Cardiac muscle cell (in vitro differentiated cells and primary cell): ENCODE results near the gene PDE8A. TPM values are rescaled to one million over a fixed set of nuclear protein-coding genes. Genes with fewer than 3 reads are reported as not detected.
A peak's percentile ranks its signal among the peaks of the same experiment; 100 is the strongest.

Experiments
- DNase-seq, 2 donors: peaks; one replicate each; pipeline versions ENCODE4 v3.0.0 to v3.0.0-alpha.2; 2010 to 2017; ENCODE audit warnings: low read depth in 1 of 2, low spot score in 1 of 2
- H3K27ac ChIP-seq: fragments of 200-600 bp; sonication (generic); 2 replicates; pipeline ENCODE4 v1.5.1; 2016
- H3K27me3 ChIP-seq: fragments of 200-600 bp; sonication (generic); 2 replicates; pipeline ENCODE4 v1.6.0; 2016; ENCODE audit warnings: control low read depth
- H3K36me3 ChIP-seq: fragments of 200-600 bp; sonication (generic); 2 replicates; pipeline ENCODE4 v1.5.1; 2016; ENCODE audit warnings: control low read depth
- H3K4me1 ChIP-seq: fragments of 200-600 bp; sonication (generic); 2 replicates; pipeline ENCODE4 v1.8.1; 2017; ENCODE audit warnings: low read depth, mild to moderate bottlenecking, mixed run types
- H3K4me3 ChIP-seq: fragments of 200-600 bp; sonication (generic); 2 replicates; pipeline ENCODE4 v1.5.1; 2016; ENCODE audit warnings: mild to moderate bottlenecking
- H3K9me3 ChIP-seq: fragments of 200-600 bp; sonication (generic); 2 replicates; pipeline ENCODE4 v1.5.1; 2017; ENCODE audit warnings: low read depth, mild to moderate bottlenecking, control low read depth
- polyA plus RNA-seq: library from polyadenylated mRNA; unstranded; fragments of >200 nt; fragmentation: Nextera tagmentation; extraction: Ambion mirVana; gene quantifications from 2 replicates; pipeline ENCODE4 v1.2.1, GENCODE V29; 2016
- total RNA-seq: library from RNA; depleted of rRNA; stranded (reverse); fragments of >200 nt; gene quantifications from 2 replicates; pipeline ENCODE4 v1.2.3, GENCODE V29; 2016
- TF ChIP-seq, protein P1 (sequence below): IDR thresholded peaks from 2 replicates; pipeline ENCODE4 v1.5.1; 2012; ENCODE audit warnings: low read depth, mild to moderate bottlenecking, low read length

Gene PDE8A
- total and polyA plus RNA-seq, 2 experiments from 2014 or later: 10.2 to 26.8 TPM

DNA sequence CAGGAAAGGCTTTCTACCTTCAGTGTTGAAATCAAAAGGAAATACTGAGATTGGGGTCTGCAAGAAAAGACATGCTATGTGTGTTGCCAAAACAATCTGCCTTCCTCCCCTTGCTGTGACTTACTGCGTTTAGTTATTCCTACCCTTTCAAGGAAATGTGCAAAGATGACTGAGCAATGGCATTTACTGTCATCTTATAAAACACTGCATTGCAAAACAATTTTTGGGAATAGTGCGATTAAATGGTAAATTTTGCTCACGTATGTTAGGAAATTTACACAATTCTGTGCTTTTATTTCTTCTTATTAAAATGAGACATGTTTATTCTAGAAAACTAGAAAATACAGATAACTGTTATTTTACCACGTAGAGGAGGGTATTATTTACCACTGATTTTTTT lies 45.8 kb downstream of the PDE8A start:
- TF ChIP-seq, protein P1, sequence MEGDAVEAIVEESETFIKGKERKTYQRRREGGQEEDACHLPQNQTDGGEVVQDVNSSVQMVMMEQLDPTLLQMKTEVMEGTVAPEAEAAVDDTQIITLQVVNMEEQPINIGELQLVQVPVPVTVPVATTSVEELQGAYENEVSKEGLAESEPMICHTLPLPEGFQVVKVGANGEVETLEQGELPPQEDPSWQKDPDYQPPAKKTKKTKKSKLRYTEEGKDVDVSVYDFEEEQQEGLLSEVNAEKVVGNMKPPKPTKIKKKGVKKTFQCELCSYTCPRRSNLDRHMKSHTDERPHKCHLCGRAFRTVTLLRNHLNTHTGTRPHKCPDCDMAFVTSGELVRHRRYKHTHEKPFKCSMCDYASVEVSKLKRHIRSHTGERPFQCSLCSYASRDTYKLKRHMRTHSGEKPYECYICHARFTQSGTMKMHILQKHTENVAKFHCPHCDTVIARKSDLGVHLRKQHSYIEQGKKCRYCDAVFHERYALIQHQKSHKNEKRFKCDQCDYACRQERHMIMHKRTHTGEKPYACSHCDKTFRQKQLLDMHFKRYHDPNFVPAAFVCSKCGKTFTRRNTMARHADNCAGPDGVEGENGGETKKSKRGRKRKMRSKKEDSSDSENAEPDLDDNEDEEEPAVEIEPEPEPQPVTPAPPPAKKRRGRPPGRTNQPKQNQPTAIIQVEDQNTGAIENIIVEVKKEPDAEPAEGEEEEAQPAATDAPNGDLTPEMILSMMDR: no peak
- DNase-seq: no peak
- Histone ChIP-seq H3K36me3 (no peaks in the 10 kb centered on the region), H3K27ac (no peak overlapping the region), H3K27me3 (no peaks in the 10 kb centered on the region), H3K9me3 (no peaks in the 10 kb centered on the region), H3K4me1 (no peaks in the 10 kb centered on the region), H3K4me3 (no peak overlapping the region)

DNA sequence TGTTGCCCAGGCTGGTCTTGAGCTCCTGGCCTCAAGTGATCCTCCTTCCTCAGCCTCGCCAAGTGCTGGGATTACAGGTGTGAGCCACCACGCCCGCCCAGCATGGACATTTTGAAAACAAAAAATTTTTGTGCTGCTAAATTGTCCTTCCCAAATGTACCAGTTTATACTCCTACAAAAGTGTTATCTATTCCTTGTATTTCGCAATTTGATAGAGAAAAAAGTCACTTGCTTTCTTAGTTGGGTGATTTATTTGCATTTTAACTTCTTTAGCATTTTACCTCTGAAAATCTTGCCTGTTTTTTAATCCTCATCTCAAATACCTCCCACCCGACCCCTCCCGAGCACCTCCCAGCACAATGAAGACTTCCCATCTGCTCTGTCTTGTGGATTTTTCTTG lies 46.8 kb downstream of the PDE8A start:
- no peaks in the 10 kb centered on the region for H3K36me3 ChIP-seq
- TF ChIP-seq, protein P1: no peak
- H3K27ac ChIP-seq: no peak overlapping the region
- no peak for DNase-seq
- H3K9me3 ChIP-seq: no peaks in the 10 kb centered on the region
- H3K4me1 ChIP-seq: no peaks in the 10 kb centered on the region
- no peaks in the 10 kb centered on the region for H3K27me3 ChIP-seq
- H3K4me3 ChIP-seq: no peak overlapping the region

DNA sequence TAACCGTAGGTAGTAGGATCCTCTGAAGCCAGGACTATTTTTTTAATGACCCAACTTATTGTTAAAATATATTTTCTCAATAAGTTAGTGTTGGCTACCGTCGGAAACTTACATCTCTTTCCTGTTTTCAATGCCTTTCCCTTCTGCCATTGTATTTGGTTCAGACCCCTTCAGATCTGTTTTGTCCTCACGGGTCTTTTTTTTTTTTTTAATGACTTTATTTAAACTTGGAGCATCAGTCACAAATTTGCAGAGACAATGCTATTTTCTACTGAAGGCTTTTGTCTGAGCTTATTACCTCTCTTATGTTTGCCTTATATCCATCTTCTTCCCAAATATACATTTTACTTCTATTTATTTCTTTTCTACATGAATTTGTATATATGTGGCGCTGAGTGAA lies 47.6 kb downstream of the PDE8A start:
- Histone ChIP-seq H3K27ac (no peak overlapping the region), H3K27me3 (no peaks in the 10 kb centered on the region), H3K36me3 (no peaks in the 10 kb centered on the region), H3K9me3 (no peaks in the 10 kb centered on the region), H3K4me1 (no peaks in the 10 kb centered on the region), H3K4me3 (no peak overlapping the region)
- TF ChIP-seq, protein P1: no peak
- no peak for DNase-seq

DNA sequence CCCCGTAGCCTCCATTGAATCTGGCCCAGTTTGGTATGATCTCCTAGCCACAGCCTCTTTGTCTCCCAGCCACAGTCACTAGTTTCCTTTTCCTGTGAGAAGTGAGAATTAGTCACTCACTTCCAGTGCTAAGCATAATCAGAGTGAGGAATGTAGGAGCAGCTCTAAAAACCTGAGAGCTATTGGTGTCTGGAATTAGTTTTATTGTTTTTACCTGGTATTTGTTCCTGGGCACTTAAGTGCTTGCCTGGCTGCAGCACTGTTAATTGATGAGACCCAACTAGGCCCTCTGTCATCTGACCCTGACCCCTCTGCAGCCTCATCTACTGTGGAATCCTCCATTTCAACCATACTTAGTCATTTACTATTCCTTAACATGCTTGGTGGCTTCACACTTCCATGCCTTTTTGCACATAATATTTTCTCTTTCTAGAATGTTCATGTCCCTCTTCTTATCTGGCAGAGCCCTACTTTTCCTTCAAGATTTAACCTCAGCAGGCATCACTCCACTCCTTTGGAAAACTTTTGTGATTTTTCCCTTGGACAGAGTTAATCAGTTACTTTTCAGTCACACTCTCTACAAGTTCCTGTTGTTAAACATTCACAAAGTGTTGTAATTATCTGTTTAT lies 48.8 kb downstream of the PDE8A start:
- peak overlapping the region; percentile 20 for H3K27ac ChIP-seq

DNA sequence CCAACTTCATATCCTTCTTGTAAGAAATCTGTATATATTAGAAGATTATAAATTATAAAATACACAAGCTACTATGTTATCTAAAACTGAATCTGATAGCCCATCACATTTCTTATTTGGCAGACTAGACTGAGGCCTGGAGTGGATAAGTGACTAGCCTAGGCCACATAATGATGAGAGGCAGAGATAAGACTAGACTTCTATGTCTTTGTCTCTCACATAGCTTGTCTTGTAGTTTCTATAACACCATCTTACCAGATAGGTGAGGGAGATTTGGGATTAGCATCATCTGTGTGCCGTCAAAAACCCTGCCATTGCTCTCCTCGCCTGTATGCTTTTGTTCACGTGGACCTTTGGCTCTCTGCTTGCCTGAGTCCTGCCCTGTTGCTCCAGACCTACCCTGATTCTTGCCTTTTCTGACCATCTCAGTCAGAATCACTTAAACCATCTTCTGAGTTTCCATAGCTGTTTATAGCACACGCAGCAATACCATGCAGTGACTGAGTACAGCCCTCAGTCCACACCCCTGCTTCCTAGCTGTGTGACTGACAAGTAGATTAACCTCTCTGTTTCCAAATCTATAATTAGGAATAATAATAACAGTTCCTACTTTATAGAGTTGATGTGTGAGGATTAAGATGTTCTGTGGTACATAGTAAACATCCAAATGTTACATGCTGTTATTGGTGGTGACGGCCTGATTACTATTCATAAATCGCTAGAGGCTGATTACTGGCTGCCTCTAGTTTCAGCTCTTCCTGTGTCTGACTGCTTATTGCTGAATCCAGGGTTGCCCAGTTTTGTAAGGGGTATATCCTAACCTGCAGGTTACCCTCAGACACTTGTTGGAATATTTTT lies 49.7 kb downstream of the PDE8A start:
- no peaks in the 10 kb centered on the region for H3K4me1 ChIP-seq
- H3K27ac ChIP-seq: no peak overlapping the region
- H3K36me3 ChIP-seq: no peaks in the 10 kb centered on the region
- H3K27me3 ChIP-seq: no peaks in the 10 kb centered on the region
- no peak for DNase-seq
- no peaks in the 10 kb centered on the region for H3K9me3 ChIP-seq
- TF ChIP-seq, protein P1: no peak
- H3K4me3 ChIP-seq: no peak overlapping the region

More for the DNA sequence above, 48.8 kb downstream of the PDE8A start:
- Histone ChIP-seq H3K36me3 (no peaks in the 10 kb centered on the region), H3K27me3 (no peaks in the 10 kb centered on the region), H3K4me3 (no peak overlapping the region), H3K4me1 (no peaks in the 10 kb centered on the region), H3K9me3 (no peaks in the 10 kb centered on the region)
- TF ChIP-seq, protein P1: no peak
- peak in 1 of 2 donors; percentile 57 for DNase-seq
